PC-9 (cell line): ENCODE measurements around the gene DLGAP1.

Source experiments
- EZH2 ChIP-seq: fragments of 200-600 bp; sonication (generic); IDR thresholded peaks from 2 replicates; pipeline ENCODE4 v1.8.0; 2017; ENCODE audit warnings: antibody characterized with exemption, low read depth
- TF ChIP-seq, protein P1 (sequence below): fragments of 200-600 bp; sonication (generic); conservative IDR thresholded peaks from 2 replicates; pipeline ENCODE4 v1.6.1; 2017; ENCODE audit warnings: mixed run types, antibody characterized with exemption, mild to moderate bottlenecking, moderate library complexity

DNA sequence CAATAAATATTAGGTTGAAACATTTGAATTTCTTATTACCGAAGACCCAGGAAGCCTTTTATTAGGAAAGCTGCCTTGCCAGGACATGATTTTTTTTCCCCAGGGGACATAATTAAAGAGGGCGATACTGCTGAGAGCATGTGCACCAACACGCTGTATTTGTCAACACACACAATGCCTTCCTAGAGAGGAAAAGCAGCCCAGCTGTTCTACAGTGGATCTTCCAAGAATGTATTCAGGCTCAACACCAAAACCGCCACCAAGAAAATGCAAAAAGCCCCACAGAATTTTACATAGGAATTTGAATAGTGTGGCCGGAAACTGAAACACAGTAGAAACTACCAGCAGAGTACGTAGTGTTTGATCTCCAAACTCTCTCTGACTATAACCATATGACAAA is 320.4 kb downstream of the DLGAP1 start:
- TF ChIP-seq, protein P1, sequence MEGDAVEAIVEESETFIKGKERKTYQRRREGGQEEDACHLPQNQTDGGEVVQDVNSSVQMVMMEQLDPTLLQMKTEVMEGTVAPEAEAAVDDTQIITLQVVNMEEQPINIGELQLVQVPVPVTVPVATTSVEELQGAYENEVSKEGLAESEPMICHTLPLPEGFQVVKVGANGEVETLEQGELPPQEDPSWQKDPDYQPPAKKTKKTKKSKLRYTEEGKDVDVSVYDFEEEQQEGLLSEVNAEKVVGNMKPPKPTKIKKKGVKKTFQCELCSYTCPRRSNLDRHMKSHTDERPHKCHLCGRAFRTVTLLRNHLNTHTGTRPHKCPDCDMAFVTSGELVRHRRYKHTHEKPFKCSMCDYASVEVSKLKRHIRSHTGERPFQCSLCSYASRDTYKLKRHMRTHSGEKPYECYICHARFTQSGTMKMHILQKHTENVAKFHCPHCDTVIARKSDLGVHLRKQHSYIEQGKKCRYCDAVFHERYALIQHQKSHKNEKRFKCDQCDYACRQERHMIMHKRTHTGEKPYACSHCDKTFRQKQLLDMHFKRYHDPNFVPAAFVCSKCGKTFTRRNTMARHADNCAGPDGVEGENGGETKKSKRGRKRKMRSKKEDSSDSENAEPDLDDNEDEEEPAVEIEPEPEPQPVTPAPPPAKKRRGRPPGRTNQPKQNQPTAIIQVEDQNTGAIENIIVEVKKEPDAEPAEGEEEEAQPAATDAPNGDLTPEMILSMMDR = no peak
- no peak for TF ChIP-seq EZH2
